GM18519 (cell line): Measurements from ENCODE around the gene PDCD5.
"Not testable (repeated sequence)": the region's sequence is repeated elsewhere in the genome, so short reads cannot be mapped to it uniquely, and the experiment has no call there.

Experiments used
- ATAC-seq: cut with Tn5 transposase; IDR thresholded peaks from one replicate; pipeline ENCODE4 v1.9.1; 2021; ENCODE audit warnings: mild to moderate bottlenecking, moderate library complexity; ENCODE audit not compliant: unreplicated experiment, low FRiP score

PDCD5 gene

DNA sequence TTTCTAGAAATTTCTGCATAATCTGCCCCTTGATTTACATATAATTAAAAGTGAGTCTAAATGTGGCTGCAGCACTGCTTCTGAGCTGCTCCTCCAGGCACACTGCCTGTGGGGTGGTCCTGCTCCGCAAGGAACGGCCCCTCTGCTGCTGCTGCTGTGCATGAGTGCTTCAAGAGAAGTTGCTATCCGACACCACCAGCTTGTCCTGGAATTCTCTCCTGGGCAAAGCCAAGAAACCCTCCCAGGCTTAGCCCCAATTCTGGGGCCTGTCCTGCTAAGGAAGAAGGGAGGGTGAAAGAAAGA, 7.5 kb upstream of the PDCD5 start:
- ATAC-seq: no peak

DNA sequence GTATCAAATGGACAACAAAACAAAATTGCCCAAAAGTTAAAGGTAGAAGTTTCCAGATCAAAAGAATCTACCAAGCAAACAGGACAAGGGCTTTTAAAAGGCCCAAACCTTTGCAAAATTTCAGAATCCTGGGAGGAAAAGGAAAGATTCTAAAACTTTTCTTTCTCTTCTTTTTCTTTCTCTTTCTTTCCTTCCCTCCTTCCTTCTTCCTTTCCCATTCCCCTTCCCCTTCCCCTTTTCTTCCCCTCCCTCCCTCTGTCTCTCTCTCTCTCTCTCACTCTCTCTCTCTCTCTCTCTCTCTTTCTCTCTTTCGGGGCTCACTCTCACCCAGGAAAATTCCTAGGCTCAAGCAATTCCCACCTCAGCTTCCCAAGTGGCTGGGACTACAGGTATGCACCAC, 4.2 kb upstream of the PDCD5 start:
- no peak for ATAC-seq

DNA sequence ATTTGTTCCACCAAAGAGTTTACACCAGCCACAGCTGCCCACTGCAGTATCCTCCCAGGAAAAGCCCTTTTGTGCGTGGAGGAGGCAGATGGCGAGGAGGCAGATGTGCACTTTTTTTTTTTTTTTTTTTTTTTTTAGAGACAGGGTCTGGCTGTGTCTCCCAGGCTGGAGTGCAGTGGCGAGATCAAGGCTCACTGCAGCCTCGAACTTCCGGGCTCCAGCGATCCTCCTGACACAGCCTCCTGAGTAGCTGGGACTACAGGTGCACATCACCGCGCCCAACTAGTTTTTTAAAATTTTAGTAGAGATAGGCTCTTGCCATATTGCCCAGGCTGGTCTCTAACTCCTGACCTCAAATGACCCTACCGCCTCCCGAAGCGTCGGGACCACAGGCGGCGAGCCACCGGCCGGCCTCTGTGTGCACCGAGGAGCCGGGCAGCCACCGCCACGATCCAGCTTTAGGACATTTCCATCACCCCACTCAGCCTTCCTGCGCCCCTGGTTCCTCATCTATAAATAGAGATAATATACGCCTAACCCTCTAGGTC, 563 bp upstream of the PDCD5 start:
- peak; percentile 3 for ATAC-seq

DNA sequence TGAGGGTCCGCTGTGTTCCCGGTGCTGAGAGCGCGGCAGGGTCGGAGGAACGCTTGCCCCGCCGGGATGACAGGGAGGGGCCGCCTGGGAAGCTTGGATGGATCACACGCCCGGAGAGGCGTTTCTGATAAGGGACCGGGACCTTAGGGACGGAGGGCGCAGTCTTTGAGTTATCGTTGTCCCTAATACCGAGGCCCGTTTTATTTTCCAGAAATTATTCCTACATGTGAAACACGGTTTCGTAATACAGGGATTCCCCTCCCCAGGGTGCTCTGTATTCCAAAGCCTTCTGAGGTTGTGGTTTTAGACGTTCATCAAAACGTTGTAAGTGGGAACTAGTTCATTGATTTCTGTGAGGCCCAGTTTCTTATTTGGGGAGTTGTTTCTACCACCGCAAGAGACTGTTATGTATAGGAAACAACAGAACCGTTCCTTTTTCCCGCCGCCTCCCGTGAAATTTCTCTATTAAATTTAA, 752 bp downstream of the PDCD5 start:
- ATAC-seq: no peak

DNA sequence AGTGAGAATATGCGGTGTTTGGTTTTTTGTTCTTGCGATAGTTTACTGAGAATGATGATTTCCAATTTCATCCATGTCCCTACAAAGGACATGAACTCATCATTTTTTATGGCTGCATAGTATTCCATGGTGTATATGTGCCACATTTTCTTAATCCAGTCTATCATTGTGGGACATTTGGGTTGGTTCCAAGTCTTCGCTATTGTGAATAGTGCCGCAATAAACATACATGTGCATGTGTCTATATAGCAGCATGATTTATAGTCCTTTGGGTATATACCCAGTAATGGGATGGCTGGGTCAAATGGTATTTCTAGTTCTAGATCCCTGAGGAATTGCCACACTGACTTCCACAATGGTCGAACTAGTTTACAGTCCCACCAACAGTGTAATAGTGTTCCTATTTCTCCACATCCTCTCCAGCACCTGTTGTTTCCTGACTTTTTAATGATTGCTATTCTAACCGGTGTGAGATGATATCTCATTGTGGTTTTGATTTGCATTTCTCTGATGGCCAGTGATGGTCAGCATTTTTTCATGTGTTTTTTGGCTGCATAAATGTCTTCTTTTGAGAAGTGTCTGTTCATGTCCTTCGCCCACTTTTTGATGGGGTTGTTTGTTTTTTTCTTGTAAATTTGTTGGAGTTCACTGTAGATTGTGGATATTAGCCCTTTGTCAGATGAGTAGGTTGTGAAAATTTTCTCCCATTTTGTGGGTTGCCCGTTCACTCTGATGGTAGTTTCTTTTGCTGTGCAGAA, 6.9 kb downstream of the PDCD5 start:
- not testable (repeated sequence) for ATAC-seq

DNA sequence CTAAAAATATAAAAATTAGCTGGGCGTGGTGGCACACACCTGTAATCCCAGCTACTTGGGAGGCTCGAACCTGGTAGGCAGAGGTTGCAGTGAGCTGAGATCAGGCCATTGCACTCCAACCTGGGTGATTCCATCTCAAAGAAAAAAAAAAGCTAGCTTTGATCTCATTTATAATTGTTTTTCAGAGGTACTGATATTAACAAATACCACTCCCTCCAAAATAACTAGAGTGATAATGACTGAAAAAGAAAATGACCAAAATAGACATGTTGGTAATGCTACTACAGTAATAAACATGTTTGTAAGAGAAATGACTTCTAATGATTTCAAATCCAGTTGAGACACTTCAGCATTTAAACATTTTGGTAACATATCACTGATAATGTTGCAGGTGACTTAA, 13.0 kb downstream of the PDCD5 start:
- no peak for ATAC-seq

DNA sequence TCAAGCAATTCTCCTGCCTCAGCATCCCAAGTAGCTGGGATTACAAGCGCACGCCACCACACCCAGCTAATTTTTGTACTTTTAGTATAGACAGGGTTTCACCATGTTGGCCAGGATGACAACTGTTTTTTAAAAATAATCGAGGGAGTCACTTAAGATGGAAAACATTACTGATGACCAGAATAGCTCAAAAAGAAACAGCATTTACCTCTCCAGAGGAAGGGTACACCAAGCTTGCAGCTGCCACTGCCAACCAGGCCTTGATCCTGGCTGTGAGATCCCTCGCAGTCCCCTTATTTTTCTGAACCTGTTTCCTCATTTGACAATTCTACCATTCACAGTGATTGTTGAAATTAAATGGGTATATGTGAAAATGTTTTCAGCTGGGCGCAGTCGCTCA, 14.5 kb downstream of the PDCD5 start:
- no peak for ATAC-seq

DNA sequence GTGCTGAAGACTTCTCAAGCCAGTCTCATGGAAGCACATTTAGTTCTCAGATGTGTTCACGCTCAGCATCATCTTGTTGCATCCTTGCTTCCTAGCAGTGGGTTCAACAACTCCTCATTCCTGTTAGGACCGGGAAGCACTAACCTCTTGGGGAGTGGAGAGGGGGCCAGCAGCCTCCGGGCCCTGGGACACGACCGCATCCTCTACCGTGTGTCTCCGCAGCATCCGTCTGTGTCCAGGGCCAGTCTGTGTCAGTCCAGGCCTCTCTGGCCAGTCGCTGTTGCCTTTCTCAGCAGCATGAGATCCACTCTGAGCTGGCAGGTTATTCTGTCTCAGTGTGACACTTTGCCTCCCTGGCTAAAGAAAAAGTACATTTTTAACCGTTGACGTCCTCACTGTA, 17.0 kb downstream of the PDCD5 start:
- ATAC-seq: no peak

DNA sequence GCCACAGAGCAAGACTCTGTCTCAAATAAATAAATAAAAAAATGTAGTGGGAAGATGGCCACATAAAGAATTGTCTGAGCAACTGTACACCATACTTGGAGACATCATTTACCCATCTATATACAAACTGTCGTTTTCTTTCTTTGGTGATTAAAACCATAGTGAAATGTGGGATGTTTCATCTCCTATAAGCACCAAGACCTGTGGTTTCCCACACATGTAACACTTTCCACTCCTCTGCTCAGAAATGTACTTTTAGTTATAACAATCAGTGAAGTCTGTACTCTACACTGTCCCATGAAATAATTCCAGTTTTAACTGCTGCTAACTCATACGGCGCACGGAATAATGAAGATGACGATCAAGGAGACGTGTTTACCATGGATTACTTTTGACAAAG, 18.3 kb downstream of the PDCD5 start:
- ATAC-seq: no peak

DNA sequence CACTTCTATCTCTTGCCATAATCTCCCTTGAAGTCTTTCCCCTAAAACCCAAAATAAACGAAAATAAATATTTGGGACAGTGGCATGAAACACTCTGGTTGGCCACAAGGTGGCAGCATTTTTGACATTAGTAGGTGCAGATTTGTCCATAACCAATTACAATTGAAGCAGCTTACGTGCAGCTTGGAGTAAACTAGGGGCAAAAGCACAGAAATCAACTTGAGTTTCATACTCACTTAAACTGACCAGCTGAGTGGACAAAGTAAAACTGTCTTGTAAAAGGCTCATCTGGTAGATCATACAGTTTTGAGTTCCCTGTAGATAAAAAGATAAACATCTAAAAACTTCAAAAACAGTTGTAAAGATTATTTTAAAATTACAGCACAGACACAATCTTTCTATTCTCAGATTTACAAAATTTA, 18.8 kb downstream of the PDCD5 start:
- ATAC-seq: no peak

DNA sequence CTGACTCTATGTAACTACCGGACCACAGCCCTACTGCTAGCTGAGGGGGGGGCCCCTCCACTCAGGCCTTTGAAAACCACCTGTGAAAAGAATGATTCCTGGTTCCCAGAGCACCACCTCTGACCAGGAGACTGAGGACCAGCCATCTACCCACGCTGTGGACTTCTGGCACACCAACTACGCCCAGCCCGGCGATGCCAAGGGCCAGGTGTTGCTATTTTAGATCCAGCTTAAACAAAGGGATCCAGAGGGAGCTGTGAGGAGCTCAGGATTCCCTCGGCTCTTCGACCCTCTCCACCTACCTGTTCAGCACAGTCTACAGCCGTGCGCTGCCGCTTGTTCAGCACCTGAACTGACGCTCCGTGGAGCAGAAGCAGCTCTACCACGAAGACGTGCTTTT, 23.0 kb downstream of the PDCD5 start:
- ATAC-seq: no peak

DNA sequence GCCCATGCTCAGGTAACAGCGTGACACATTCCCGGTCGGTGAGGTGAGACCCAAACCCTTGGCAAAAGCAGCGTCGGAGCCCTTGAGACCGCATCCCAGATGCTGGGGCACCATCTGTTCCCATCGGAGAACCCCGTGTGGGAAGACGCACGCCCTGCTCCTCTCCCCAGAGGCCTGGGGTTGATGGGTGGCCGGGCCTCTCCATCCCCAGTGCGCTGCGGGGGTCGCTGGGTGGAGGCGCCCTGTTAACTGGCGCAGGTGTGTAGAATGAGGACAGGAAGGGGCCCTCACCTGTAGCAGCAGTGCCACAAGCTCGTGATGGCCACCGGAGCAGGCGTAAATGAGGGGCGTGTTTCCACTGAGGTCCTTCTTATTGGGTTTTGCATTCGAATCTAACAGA, 24.6 kb downstream of the PDCD5 start:
- ATAC-seq: no peak

DNA sequence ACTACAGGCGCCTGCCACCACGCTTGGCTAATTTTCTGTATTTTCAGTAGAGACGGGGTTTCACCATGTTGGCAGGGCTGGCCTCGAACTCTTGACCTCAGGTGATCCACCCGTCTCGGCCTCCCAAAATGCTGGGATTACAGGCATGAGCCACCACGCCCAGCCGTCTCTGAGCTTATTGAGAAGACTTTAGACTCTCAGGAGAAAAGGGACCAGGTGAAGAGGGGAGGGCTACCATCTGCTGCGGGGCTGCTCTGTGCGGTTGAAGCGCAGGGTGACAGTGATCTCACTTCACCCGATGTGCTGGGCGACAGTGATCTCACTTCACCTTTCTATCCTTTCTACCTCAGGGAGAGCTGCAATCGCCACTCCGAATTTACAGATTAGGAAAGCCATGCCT, 25.3 kb downstream of the PDCD5 start:
- ATAC-seq: no peak

DNA sequence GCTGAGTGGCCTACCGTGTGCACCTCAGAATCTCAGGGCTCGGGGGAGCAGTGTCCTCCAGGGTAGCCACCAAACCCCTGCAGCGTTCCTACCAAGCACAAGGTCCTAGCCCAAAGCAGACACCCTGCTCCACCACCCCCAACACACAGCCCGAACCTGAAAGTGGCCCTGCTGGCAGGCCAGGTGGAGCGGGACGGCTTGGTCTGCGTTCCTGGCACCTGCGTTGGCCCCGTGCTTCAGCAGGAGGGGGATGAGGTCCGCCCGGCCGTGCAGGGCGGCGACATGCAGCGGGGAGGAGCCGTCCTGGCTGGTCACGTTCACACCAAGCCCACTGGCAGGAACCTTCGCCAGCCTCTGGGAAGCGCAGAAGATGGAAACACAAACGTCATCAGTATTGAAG, 26.5 kb downstream of the PDCD5 start:
- ATAC-seq: no peak

DNA sequence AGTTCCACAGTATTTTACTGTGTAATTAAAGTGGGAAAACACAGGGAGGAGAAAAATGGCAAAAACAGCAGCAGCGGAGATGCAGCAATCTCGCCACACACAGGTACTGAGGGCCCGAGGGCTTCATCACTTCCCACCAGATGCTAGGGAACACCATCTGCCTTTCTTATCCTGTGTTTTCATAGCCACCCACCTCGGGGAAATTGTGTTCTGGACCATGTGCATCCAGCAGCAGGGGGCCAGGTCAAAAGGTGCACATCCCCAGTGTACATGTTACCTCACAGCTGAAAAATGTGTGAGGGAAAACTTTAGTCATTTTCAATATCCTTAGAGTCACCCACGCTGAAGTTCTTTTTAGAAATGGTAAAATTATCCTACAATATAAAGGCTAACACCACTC, 30.2 kb downstream of the PDCD5 start:
- ATAC-seq: no peak

DNA sequence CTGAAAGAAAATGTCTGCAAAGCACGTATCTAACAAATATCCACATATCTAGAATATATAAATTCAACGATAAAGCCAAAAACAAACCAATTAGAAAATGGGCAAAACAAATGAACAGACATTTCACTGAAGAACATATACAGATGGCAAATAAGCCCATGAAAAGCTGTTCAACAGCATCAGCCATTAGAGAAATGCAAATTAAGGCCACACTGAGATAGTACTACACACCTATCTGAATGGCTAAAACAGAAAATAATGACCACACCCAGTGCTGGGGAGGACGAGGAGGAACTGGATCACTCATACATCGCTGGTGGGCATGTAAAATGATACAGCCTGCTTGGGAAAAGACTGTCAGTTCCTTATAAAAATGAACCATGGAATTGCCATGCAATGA, 32.0 kb downstream of the PDCD5 start:
- ATAC-seq: no peak

DNA sequence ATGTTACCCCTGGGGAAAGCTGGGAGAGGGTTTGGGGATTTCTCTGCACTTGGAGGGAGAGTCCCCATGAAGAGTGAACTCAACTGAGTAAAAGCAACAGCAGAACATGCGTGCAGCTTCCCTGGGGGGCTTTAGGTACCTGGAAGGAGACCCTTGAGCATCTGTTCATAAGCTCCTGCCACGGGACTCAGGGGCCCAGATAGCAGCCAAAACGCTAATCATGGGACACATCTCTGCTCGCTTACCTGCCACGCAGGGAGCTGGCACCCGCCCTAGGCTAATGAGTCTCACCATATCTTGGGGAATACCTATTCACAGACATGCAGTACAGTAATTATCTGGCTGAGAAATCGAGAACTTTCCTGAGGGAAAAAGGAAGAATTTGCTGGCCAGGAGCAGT, 33.9 kb downstream of the PDCD5 start:
- no peak for ATAC-seq

DNA sequence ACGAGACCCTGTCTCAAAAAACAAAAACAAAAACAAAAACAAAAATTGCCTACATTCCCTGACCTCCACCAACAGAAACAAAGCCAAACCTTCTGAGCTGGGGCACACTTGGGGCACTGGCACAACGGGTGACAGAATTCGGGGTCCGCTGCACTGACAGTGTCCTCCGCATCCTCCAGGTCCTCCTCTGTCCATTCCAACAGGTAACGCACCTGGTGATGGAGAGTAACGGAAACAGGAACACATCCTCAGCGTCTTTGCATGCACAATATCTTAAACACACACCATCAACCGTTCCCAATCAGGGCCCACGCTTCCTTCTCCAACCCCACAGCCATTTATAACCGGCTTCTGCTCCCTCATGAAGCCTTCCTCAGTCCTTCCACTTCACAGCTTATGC, 34.6 kb downstream of the PDCD5 start:
- no peak for ATAC-seq

DNA sequence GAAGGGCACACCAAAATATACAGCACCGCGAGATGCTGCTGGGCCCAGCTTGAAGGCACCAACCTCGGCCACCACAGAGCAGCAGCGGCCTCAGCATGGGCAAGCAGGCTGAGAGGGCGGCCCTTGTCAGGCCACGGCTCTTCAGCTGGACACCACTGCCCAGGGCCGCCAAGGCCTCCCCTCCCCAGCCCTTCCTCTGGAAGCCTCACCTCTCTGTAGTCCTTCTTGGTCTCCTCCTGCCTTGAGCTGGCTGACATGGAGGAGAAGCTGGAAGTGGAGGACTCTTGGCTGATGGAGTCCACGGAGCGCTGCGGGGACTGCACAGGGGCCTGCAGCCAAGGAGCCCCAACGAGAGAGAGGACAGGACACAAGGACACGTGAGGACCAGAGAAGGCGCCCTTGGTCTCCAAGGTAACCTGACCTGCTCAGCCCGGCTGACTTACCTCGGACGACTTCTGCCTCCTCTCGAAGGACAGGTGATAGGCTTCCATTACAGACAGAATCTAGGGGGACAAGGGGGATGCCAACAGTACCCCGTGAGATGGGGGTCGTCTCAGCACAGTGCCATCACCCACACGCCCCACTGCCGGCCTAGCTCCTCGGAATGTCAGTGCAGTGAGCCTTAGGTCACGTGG, 38.2 kb downstream of the PDCD5 start:
- ATAC-seq: no peak

DNA sequence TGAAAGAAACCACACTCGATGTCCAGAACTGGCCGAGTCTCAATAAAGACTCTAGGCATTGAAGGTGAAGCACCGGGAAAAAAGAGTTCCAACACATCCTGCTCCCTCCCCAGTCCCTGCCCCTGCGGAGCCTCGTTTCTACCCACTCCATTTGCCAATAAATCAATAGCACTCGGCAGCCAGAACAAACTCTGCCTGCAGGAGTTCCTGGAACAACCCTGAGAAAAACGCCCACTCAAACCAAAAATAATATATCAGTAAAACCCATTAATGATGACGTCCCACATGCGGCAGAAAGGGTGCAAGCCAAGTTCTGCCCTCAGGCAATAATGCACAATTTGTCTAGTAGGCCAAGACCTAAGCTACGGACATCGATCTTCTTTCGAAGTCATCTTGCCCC, 41.0 kb downstream of the PDCD5 start:
- no peak for ATAC-seq

DNA sequence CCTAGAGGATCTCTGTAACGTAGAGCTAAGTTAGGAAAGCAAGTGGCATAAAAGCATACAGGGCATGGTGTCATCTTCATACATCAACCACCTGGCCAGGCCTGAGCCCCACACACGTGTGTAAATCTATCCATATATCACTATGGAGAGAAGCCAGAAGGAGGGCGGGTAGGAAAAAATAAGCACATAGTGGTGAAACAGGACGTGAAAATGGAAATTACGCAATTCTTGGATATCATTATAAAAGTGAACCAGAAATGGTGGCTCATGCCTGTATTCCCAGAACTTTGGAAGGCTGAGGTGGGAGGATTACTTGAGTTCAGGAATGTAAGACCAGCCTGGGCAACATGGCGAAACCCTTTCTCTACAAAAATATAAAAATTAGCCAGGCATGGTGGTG, 43.4 kb downstream of the PDCD5 start:
- no peak for ATAC-seq

DNA sequence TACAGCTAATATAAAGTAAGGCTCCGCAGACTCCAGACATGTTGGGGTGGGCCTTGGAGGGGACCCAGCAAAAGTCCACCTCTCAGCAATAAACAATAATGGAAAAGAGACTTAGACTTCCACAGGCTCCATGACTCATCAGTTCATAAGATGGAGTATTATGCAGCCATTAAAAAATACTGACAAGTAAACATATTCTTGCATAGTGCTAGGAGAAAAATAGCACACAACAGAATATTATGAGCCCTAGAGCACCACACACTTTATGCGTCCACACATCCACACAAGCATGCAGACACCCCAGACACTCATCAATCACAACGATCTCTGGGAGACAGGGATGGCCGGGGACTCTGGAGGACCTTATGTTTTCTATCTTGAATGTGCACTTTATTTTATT, 46.0 kb downstream of the PDCD5 start:
- ATAC-seq: no peak
